Measurements from ENCODE around the gene PCSK4. TPM values are rescaled to one million over a fixed set of nuclear protein-coding genes. Genes with fewer than 3 reads are reported as not detected.

The PCSK4 gene
- total and polyA plus RNA-seq, 9 of the 15 experiments (the other 6 are each of a cell fraction or from before 2014, with no cell fraction given): 0.01 to 9.1 (median 2.1) TPM; not detected in 1

DNA sequence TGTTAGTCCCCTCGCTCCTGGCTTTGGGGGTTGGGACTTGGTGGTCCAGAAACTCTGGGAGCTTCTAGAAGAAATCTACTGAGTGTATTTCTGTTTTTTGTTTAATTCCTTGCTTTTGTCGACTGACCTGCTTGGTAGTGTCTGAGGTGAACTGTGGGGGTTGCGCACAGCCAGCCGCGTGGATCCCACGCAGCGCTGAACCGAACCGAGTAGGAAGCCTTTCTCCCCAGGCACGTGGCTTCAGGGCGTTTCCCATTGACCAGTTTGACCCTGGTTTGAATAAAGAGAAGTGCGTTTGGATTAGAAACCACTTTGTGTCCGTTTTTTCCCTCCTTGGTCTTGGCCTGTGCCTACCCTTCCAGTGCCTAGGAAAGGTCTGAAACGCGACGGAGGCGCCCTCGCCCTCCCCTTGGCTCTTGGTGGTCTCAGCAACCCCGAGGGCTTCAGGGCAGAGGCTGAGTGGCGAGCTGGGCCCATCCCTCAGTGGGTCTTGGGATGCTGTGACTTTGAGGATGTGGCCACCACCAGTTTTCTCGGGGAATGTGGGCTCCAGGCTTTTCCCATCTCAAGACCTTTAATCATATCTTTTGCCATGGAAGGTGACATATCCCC is 54.7 kb downstream of the PCSK4 start (continued):
- TF ChIP-seq, protein P1, sequence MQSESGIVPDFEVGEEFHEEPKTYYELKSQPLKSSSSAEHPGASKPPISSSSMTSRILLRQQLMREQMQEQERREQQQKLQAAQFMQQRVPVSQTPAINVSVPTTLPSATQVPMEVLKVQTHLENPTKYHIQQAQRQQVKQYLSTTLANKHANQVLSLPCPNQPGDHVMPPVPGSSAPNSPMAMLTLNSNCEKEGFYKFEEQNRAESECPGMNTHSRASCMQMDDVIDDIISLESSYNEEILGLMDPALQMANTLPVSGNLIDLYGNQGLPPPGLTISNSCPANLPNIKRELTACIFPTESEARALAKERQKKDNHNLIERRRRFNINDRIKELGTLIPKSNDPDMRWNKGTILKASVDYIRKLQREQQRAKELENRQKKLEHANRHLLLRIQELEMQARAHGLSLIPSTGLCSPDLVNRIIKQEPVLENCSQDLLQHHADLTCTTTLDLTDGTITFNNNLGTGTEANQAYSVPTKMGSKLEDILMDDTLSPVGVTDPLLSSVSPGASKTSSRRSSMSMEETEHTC (IDR thresholded peaks at IDR 0.05): 0 out of 2 replicates have a peak, but pooled peaks have one; percentile 39
- TF ChIP-seq TBL1XR1 (IDR thresholded peaks at IDR 0.05; ENCODE audit: low read length in 2 of 2) (no peak), MYC (IDR thresholded peaks at IDR 0.05; ENCODE audit: low read depth, low read length) (peak; percentile 84), MYC (CRISPR knock-in tag; IDR thresholded peaks at IDR 0.05; ENCODE audit: borderline replicate concordance, low read depth) (no peak), ZBTB40 (IDR thresholded peaks at IDR 0.05) (no peak), ZBTB40 (CRISPR knock-in tag; IDR thresholded peaks at IDR 0.05) (no peak), ZNF511 (CRISPR knock-in tag; IDR thresholded peaks at IDR 0.05) (no peak), SMARCC2 (IDR thresholded peaks at IDR 0.05; ENCODE audit: low read depth) (no peak), NFE2L1 (tag; IDR thresholded peaks at IDR 0.05; ENCODE audit: borderline replicate concordance, low read depth) (no peak), CBFA2T2 (conservative IDR thresholded peaks at IDR 0.05) (no peak), XRCC3 (IDR thresholded peaks at IDR 0.05) (no peak), NR2C1 (IDR thresholded peaks at IDR 0.05) (0 out of 2 replicates have a peak, but pooled peaks have one; percentile 21), NR2C1 (tag; IDR thresholded peaks at IDR 0.05) (no peak), ERF (CRISPR knock-in tag; IDR thresholded peaks at IDR 0.05) (no peak), GTF2A2 (tag; IDR thresholded peaks at IDR 0.05) (no peak), FOXK1 (CRISPR knock-in tag; IDR thresholded peaks at IDR 0.05; ENCODE audit: borderline replicate concordance) (no peak)
- TF ChIP-seq, protein P2, sequence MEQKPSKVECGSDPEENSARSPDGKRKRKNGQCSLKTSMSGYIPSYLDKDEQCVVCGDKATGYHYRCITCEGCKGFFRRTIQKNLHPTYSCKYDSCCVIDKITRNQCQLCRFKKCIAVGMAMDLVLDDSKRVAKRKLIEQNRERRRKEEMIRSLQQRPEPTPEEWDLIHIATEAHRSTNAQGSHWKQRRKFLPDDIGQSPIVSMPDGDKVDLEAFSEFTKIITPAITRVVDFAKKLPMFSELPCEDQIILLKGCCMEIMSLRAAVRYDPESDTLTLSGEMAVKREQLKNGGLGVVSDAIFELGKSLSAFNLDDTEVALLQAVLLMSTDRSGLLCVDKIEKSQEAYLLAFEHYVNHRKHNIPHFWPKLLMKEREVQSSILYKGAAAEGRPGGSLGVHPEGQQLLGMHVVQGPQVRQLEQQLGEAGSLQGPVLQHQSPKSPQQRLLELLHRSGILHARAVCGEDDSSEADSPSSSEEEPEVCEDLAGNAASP (IDR thresholded peaks at IDR 0.05): no peak
